ENCODE measurements around the gene P2RY14.
"Not testable (repeated sequence)": the region's sequence is repeated elsewhere in the genome, so short reads cannot be mapped to it uniquely, and the experiment has no call there.

P2RY14 gene

GRCh38 chr3:151248772-151249337 lies 29.5 kb downstream of the P2RY14 start:
- DNase-seq, result no peak

GRCh38 chr3:151242006-151242405 lies 36.3 kb downstream of the P2RY14 start:
- not testable (repeated sequence) for DNase-seq

DNA sequence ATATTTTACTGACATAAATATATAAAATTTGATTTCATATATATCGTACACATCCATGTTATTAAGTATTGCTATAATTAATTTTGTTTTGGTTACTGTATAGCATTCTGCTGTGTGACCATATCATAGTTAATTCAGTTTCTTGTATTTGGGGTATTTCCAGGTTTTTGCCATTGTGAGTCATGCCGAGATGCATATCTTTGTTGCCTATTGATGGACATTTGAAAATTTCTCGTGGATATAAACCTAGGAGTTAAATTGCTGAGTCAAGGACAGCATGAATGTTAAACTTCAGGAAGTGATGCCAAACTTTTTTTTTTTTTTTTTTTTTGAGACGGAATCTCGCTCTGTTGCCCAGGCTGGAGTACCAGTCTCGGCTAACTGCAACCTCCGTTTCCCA lies 41.6 kb downstream of the P2RY14 start:
- no peak for DNase-seq

- no peak for DNase-seq
Observed at GRCh38 chr3:151236316-151236715, 42.0 kb downstream of the P2RY14 start.

- no peak for DNase-seq
Observed at GRCh38 chr3:151234825-151235224, 43.5 kb downstream of the P2RY14 start.

- DNase-seq, result no peak
Observed at GRCh38 chr3:151232991-151233390, 45.4 kb downstream of the P2RY14 start.

DNA sequence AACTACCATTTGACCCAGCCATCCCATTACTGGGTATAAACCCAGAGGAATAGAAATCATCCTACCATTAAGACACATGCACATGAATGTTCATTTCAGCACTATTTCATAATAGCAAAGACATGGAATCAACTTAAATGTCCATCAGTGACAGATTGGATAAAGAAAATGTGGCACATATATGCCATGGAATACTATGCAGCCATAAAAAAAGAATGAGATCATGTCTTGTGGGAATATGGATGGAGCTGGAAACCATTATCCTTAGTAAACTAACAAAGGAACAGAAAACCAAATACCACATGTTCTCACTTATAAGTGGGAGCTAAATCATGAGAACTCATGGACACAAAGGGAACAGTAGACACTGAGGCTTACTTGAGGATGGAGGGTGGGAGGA lies 45.9 kb downstream of the P2RY14 start:
- not testable (repeated sequence) for DNase-seq

- DNase-seq, result no peak
Observed at GRCh38 chr3:151230646-151231045, 47.7 kb downstream of the P2RY14 start.

- DNase-seq, result peak; percentile 80
Observed at GRCh38 chr3:151228666-151229040, 49.7 kb downstream of the P2RY14 start.

DNA sequence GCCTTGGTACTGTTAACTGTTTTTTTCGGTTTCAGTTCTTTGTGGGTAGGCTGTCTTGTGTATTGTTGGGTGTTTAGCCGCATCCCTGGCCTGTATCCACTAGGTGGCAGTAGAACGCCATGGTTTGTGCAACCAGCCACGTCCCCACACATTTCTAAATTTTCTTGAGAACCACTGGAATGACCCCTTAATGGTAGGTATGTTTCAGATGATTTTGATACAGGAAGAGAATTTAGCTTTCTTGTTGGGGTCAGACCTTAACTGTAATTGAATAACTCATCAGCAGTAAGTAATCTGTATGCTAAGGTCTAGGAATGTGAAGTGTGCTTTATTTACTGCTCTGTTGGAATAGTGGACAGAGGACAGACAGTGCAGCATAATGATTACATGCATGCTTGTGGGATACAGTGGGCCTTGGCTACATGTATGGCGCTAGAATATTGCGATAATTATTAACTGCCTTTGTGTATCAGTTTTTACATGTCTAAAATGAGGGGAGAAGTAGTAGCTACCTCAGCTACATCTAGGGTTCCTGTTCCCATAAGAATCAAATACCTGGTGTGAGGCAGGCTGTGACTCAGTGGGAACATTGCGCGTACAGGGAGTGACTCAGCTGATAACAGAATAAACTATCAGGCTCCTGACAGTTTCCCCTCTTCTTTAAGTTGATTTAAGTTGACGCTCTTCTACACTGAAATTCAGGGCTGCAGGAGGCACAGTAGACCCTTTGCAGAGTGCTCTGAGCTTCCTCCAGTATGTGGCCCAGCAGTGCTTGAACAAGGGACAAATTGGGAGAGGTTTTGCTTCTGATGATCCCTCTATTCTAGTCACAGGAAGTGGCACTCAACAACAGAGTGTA lies 50.3 kb downstream of the P2RY14 start:
- DNase-seq, result peak; percentile 45

DNA sequence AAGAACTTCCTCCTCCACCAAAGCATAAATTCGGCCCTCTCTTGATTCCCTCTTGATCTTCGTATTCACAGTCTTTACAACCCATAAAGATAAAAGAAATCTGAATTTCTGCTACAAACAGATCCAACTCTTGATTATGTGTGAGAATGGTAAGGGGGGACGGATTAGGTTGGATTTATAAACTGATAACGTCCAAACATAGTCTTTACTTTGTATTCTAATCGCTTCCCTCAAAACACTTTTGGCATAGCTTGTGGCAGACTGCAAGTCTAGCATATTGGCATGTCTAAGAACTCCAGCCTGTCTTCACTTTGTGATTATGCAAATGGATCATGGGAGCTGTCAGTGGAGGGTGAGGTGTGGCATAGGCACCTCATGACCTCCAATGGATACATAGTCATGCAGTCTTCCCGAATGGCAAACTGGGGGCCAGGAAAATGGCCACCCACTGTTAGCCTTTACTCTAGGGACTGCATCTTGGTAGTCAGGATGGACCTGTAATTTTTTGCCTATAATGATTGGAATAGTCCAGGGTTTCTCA lies 51.0 kb downstream of the P2RY14 start:
- no peak for DNase-seq

GRCh38 chr3:151226825-151227224 lies 51.5 kb downstream of the P2RY14 start:
- DNase-seq, result no peak

- DNase-seq, result no peak
Observed at GRCh38 chr3:151226088-151226563, 52.2 kb downstream of the P2RY14 start.

GRCh38 chr3:151225040-151225975 lies 53.0 kb downstream of the P2RY14 start:
- no peak for DNase-seq

- no peak for DNase-seq
Observed at GRCh38 chr3:151224268-151224866, 54.0 kb downstream of the P2RY14 start.

- DNase-seq, result no peak
Observed at GRCh38 chr3:151219056-151219455, 59.3 kb downstream of the P2RY14 start.

DNA sequence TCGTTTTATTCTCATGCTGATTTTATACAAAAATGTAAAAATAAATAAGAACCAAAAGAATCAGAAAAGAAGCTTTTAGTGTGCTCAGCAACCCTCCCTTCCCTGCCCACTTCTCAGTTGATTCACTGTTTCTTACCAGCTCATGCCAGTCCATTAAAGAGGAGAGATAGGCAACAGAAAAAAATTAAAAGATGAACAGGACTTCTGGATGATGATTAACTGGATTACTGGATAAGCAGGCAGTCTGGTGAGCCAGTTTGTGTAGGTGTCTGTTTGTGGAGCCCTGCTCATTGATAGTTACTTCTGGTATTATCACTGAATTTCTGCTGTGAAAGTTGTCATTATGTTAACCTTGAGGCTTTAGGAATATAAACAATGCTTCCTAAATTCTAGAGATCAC lies 60.2 kb downstream of the P2RY14 start:
- no peak for DNase-seq

DNA sequence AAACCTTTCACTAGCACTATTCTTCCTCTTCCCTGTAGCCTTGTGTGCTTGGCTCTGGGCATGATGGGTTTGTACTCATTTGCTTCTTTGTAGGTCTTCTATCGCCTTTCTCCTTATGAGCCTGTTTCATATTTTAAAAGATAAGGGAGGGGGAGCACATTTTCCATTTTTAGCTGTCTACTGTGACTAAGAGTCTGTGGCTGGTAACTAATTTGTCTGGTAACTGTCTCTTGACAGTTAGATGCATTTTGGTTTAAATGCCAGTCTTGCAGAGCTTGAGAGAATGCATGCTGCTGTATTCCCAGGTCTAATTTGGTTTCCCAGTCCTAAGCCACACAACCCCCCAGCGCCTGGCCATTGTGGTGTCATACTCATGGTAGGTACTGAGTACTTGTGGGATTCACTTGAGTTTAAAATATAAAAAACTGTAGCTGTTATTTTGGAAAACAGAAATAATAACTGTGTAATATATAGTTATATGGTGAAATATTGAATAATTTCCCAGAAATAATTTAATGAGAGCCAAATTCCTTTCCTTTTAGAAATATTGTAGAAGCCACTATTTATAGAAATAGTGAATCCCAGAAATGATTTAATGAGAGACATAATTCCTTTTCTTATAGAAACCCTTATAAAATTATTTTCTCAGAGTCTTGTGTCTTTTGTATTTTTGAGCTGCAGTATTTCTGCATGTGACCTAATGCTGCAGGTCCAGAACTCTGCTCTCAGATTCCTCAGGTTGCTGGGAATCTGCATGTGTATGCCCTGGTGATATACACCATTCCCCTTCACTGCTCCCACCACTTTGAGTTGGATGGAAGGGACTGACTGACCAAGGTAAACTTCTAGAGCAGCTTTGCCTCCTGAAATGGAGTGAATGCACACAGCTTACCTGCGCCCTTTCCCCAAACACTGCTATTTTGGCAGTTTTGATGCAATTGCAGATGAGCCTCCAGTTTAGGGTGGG lies 61.4 kb downstream of the P2RY14 start:
- DNase-seq, result no peak

- DNase-seq, result no peak
Observed at GRCh38 chr3:151214459-151214858, 63.9 kb downstream of the P2RY14 start.

DNA sequence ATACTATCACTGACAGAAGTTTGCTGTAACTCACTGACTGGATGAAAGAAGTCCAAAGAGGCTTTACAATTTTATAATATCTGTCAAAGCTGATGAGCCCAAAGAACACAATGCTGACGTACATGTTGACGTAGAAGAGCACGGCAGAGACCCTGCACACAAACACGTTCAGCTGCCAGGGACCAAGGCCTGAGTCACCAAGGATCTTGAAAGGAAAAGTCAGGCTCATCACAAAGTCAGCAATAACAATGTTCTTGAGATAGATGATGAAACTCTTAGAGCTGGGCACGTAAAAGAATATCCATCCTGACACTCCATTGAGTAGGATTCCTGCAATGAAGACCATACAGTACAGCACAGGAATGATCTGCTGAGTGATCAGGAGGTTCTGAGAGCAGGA lies 64.5 kb downstream of the P2RY14 start:
- no peak for DNase-seq

DNA sequence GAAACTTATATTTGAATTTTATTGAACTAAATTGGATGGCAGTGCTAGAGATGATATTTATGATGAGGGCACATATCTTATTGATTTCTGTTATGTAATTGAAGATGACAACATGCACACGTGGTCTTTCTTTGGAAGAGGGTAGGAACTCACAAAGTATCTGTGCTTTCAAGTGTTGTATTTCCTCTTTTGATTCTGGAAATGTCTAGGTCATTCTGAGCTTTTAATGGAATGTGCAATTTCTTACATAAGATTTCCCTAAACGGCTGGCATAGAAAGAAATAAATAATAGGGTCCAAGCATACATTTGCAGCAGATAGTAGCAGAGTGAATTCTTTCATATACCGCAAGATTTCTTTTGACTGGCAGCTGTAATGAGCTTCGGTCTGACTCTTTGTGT lies 65.2 kb downstream of the P2RY14 start:
- DNase-seq, result no peak
